Bronchial epithelial cell (primary cell): Measurements from ENCODE around the gene ALDH18A1. TPM values are rescaled to one million over a fixed set of nuclear protein-coding genes. Genes with fewer than 3 reads are reported as not detected.

Source experiments
- DNase-seq: peaks from one replicate; pipeline ENCODE4 v3.0.0-alpha.2; 2010; ENCODE audit warnings: low read depth
- FAIRE-seq: peaks from 2 replicates; lab custom pipeline; 2011; peaks lifted over from hg19 to GRCh38; lab: Jason Lieb, UNC
- H3K27me3 ChIP-seq: 2 replicates; pipeline ENCODE4 v1.5.1; 2011; ENCODE audit warnings: low read length; ENCODE audit not compliant: control insufficient read depth, insufficient read depth
- H3K36me3 ChIP-seq: 2 replicates; pipeline ENCODE4 v1.5.1; 2011; ENCODE audit warnings: low read length; ENCODE audit not compliant: control insufficient read depth, insufficient read depth
- H3K4me3 ChIP-seq: 2 replicates; pipeline ENCODE4 v1.5.1; 2011; ENCODE audit warnings: mild to moderate bottlenecking, low read depth, low read length, control low read depth
- total RNA-seq: library from RNA; depleted of rRNA; stranded (reverse); fragments of >200 nt; gene quantifications from 2 replicates; pipeline ENCODE4 v1.2.1, GENCODE V29; 2014
- TF ChIP-seq, protein P1 (sequence below): IDR thresholded peaks from 2 replicates; pipeline ENCODE4 v1.5.1; 2011; ENCODE audit warnings: mild to moderate bottlenecking, moderate library complexity, low read length, control low read depth, inconsistent platforms; ENCODE audit not compliant: insufficient read depth, severe bottlenecking

Gene ALDH18A1
- total RNA-seq, 1 donor from 2014 or later: 68.4 TPM

GRCh38 chr10:95565336-95565735 lies 91.2 kb downstream of the ALDH18A1 start:
- TF ChIP-seq, protein P1, sequence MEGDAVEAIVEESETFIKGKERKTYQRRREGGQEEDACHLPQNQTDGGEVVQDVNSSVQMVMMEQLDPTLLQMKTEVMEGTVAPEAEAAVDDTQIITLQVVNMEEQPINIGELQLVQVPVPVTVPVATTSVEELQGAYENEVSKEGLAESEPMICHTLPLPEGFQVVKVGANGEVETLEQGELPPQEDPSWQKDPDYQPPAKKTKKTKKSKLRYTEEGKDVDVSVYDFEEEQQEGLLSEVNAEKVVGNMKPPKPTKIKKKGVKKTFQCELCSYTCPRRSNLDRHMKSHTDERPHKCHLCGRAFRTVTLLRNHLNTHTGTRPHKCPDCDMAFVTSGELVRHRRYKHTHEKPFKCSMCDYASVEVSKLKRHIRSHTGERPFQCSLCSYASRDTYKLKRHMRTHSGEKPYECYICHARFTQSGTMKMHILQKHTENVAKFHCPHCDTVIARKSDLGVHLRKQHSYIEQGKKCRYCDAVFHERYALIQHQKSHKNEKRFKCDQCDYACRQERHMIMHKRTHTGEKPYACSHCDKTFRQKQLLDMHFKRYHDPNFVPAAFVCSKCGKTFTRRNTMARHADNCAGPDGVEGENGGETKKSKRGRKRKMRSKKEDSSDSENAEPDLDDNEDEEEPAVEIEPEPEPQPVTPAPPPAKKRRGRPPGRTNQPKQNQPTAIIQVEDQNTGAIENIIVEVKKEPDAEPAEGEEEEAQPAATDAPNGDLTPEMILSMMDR: no peak
- Histone ChIP-seq H3K27me3 (peaks cover 1% of the 10 kb centered on the region), H3K36me3 (no peaks in the 10 kb centered on the region), H3K4me3 (no peak overlapping the region)
- no peak for DNase-seq
- FAIRE-seq: no peak

- Histone ChIP-seq H3K4me3 (no peak overlapping the region), H3K27me3 (peaks cover 2% of the 10 kb centered on the region), H3K36me3 (no peaks in the 10 kb centered on the region)
- FAIRE-seq (no peak), DNase-seq (no peak)
- TF ChIP-seq, protein P1: no peak
These were observed 92.2 kb downstream of the ALDH18A1 start for GRCh38 chr10:95564291-95564690.

- Histone ChIP-seq H3K36me3 (no peaks in the 10 kb centered on the region), H3K27me3 (peaks cover 2% of the 10 kb centered on the region), H3K4me3 (no peak overlapping the region)
- DNase-seq: no peak
- no peak for FAIRE-seq
- TF ChIP-seq, protein P1: no peak
These were observed 94.1 kb downstream of the ALDH18A1 start for GRCh38 chr10:95562341-95562965.

DNA sequence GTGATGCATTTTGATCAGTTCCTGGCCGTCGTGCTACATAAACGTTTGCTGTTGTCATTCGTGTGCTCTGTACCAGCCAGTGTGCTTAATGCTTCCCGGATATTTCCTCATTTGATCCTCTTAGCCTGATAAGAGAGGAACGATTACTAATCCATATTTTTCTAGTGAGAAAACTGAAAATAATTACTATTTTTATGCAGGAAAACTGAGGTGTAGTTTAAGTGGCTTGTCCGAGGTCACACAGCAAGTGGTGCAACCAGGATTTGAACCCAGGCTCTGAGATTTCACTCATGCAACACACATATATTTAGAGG lies 94.7 kb downstream of the ALDH18A1 start:
- no peak for DNase-seq
- TF ChIP-seq, protein P1: no peak
- no peak for FAIRE-seq
- H3K4me3 ChIP-seq: no peak overlapping the region
- H3K36me3 ChIP-seq: no peaks in the 10 kb centered on the region
- peaks cover 2% of the 10 kb centered on the region for H3K27me3 ChIP-seq

DNA sequence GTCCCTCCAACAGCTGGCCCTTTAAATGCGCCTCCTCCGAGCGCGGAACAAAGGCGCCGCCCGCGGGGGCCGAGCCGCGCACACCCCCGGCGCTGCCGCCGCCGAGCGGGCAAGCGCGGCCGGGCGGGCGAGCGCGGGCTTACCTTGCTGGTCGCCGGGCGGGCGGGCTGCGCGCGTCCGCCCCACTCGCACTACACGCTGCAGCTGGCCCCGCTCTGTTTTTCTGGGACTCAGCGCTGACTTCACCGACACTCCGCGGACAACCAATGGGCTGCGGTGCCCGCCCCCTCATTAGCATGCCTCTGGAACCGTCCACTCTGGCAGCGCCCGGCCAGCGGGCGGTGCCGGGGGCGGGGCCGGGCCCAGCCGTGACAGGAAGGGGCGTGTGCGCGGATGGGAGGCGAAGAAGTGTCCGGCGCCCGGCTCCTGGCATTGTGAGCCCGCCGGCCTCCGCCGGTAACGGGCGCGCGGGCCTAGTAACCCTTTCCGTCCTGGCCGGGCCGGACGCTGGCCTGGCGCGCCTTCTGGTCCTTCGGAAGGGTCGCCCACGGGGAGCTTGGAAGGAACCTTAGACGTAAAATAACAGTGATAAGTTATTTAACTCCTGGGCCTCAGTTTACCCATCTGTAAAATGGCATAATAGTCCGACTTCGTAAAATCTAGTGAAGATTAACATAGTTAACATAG lies 95.2 kb downstream of the ALDH18A1 start, which contains the start of gene SORBS1:
SORBS1 (minus strand) TSS at position 195 of the 687 bp plus-strand sequence. CDS start 120,236 bp downstream, outside the sequence.
- peak; percentile 91 for DNase-seq
- TF ChIP-seq, protein P1: no peak
- H3K27me3 ChIP-seq: peaks cover 2% of the 10 kb centered on the region
- FAIRE-seq: no peak
- H3K36me3 ChIP-seq: no peaks in the 10 kb centered on the region
- peak within 1 kb of the TSS; percentile 50 for H3K4me3 ChIP-seq
